Esophagus squamous epithelium (tissue), 4 donors: ENCODE results near the gene TRIM71.

ENCODE experiments used
- CTCF ChIP-seq, 6 experiments: fragments of 450-650 bp in 4 of 6; fragments of 200-600 bp in 2 of 6; sonication (generic) in 2 of 6; IDR thresholded peaks; one replicate each; pipeline ENCODE4 v1.5.1; 2016 to 2019; ENCODE audit warnings: antibody characterized with exemption in 6 of 6, mild to moderate bottlenecking in 4 of 6, moderate library complexity in 4 of 6
- POLR2A ChIP-seq, 4 donors: fragments of 450-650 bp; IDR thresholded peaks; one replicate each; pipeline ENCODE4 v1.6.1; 2017; ENCODE audit warnings: antibody characterized with exemption in 4 of 4, mild to moderate bottlenecking in 4 of 4, moderate library complexity in 3 of 4

DNA sequence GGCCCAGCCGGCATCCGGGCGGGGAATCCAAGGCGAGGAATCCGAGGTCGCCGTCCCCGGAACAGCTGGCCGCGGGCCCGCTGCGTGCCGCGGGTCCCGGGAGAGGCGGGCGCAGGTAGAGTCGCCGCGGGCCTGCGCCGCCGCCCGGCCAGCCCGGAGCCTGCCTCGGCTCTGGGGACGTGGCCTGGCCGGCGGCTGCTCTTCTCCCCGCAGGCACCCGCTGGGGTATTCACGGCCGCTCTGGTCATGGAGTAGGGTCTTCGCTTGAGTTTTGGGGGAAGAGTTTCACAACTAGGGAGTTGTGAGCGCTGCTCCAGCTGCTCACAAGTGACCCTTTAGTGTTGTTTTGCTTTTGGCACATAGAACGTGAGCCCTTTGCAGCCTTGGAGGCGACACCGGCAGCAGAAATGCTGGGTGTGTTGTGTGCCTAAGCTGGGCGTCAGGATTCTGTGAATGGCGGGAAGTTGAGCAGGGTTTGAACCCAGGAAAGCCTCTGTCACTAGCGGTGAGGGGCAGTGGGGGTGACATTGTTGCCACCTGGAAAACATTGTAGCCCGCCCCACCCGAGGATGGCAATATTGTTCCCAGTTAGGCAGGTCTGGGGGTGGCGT, 4.0 kb downstream of the TRIM71 start:
- no peak for TF ChIP-seq POLR2A (IDR thresholded peaks at IDR 0.05)
- no peak for TF ChIP-seq CTCF (IDR thresholded peaks at IDR 0.05)
